HG02884 (cell line): ENCODE data around the gene KIF16B.

ENCODE experiments used
- ATAC-seq: cut with Tn5 transposase; IDR thresholded peaks from one replicate; pipeline ENCODE4 v1.9.1; 2021; ENCODE audit warnings: mild to moderate bottlenecking, moderate library complexity; ENCODE audit not compliant: unreplicated experiment

The KIF16B gene

GRCh38 chr20:16556301-16556700 lies 16.9 kb downstream of the KIF16B start:
- ATAC-seq, result no peak

DNA sequence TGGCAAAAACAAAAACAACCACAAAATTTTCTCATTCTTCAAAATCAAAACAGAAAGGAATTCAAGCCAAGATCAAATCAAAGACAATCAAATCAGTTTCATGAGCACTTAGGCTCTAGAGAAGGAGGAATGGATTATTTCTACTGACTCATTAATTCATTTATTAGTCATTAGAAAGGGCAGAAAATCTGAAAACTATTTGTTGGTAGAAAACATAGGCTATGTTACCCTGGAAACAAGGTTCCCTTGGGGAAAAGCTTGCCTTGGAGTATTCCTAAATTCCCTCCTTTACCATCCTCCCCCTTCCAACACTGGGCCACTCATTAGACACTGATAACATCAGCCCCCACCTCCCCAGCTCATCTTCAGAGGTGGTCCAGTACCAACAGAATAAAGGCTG lies 17.5 kb downstream of the KIF16B start:
- no peak for ATAC-seq

DNA sequence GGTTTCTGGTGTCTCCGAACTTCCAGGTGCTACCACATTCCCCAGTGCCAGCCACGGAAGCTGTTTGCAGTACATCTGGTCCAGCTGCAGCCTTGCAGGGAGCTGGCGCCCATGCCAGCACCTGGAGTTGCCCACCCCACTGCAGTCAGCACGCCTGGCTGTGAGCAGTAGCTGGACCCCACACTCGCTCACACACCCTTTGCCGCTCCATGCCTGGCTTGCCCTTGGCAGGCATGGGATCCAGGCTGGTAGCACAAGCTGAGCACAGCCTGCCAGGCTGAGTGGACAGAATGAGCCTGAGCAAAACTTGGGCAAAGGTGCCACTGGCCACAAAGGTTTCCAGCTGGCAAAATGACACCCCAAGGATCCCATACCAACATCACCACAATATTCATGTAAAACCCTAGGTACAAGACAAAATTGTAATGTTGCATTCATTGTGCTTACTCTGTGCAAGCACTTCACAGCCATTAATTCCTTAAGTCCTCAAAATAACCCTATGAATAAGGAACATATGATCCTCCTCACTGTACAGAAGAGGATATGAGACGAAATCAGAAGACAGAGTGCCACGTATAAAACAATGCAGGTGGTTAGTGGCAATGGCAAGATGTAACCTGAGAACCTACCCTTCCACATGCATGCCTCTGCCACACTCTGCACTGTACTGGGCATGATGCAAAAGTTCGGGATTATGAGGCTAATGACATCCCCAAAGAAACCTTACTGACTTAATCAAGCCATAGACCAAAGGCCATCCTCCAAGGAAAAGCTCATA lies 18.3 kb downstream of the KIF16B start:
- ATAC-seq, result no peak

GRCh38 chr20:16553684-16554083 lies 19.6 kb downstream of the KIF16B start:
- no peak for ATAC-seq

- ATAC-seq, result no peak
These were observed 20.1 kb downstream of the KIF16B start for GRCh38 chr20:16553101-16553500.

- no peak for ATAC-seq
These were observed 21.2 kb downstream of the KIF16B start for GRCh38 chr20:16552015-16552414.

GRCh38 chr20:16551607-16552006 lies 21.6 kb downstream of the KIF16B start:
- ATAC-seq, result no peak

DNA sequence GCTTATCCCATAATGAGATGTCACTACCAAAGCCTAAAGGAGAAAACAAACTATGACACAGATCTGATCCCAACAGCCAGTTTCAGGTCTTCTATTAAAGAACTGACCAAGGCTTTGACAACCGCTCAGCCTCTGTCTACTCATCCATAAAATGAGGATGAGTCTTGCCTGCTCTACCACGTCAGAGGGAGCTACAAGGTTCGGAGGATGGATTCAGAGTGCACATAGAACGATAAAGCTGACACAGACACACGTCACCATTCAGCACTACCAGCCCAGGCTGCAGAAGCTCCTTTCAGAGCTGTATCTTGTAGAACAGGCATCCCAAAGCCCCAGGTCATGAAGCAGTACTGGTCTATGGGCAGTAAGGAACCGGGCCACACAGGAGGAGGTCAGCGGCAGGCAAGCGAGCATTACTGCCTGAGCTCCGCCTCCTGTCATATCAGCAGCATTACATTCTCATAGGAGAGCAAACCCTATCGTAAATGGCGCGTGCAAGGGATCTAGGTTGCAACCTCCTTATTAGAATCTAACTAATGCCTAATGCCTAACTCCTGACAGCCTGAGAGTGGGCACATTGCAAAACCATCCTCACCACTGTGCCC lies 25.1 kb downstream of the KIF16B start:
- ATAC-seq, result no peak

DNA sequence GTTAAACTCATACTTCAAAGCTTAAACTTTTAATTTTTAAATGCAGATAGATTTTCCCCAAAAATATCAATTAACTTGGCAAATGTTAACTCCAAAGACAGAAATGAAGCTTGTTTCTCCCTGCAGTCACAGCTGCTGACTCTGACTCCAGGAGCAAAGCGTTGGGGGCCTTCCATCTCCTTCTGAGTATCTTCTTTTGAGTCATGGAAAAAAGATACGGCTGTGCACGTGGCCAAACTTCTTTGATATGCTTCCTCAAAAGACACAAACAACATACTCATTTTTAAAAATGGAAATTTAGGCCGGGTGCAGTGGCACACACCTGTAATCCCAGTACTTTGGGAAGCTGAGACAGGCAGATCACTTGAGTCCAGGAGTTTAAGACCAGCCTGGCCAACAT lies 28.3 kb downstream of the KIF16B start:
- no peak for ATAC-seq

DNA sequence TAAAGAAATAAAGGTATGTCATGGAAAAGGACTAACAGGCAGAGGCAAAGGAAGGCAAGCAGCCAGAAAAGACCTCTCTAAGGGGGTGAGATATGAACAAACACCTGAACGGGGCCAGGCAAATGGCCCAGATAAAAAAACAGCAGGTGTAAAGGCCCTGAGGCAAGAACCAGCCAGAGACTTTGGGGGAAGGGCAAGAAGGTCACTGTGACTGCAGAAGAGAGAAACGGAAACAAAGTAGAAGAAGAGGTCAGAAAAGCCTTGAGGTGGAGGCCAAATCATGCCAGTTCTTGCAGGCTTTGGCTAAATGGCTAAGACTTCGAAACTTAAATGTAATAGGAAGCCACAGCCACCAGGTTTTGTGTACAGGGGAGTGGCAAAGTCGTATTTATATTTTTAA lies 30.8 kb downstream of the KIF16B start:
- ATAC-seq, result no peak

- ATAC-seq, result no peak
These were observed 31.4 kb downstream of the KIF16B start for GRCh38 chr20:16541878-16542277.

DNA sequence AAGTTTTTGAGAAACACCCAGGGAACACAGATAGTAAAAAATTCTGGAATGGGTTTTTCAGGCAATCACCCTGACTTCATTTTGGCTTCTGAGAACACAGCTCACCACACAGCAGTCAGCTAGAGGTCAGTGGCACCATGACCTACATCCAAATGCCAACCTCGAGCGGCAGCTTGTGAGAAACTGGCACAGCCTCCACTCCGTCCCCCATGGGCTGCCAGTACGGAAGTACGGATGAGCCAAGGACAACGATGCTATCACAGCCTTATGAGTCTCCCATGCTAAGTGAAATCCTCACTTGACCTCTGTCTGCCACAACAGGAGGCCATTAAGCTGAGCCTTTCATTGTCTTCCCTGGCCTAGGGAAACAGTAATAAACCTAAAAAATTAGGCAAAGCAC lies 32.0 kb downstream of the KIF16B start:
- no peak for ATAC-seq

DNA sequence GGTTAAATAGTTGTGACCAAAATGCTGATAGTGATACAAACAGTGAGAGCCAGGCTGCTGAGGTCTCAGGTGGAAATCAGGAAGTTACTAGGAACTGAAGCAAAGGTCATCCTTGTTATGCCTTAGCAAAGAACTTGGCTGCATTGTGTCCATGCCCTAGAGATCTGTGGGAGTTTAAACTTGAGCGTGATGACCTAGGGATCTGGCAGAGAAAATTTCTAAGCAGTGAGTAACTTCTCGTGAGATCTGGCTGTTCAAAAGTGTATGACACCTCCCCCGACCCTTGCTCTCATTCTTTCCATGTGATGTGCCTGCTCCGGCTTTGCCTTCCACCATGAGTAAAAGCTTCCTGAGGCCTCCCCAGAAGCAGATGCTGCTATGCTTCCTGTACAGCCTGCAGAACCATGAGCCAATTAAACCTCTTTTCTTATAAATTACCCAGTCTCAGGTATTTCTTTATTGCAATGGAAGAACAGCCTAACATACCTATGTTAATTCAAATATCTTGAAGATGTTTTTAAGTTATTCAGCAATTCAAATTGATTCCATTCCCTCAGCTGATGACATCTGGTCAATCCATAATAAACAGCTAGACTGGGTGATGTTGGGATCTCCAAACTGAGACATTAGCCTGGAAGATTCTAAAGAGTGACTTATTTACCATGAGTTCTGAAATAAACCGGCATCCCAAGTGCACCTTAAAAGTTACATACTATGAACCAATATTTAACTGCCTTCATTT lies 33.8 kb downstream of the KIF16B start:
- ATAC-seq, result no peak

- no peak for ATAC-seq
These were observed 34.5 kb downstream of the KIF16B start for GRCh38 chr20:16538779-16539178.

GRCh38 chr20:16537918-16538317 lies 35.3 kb downstream of the KIF16B start:
- ATAC-seq, result no peak

DNA sequence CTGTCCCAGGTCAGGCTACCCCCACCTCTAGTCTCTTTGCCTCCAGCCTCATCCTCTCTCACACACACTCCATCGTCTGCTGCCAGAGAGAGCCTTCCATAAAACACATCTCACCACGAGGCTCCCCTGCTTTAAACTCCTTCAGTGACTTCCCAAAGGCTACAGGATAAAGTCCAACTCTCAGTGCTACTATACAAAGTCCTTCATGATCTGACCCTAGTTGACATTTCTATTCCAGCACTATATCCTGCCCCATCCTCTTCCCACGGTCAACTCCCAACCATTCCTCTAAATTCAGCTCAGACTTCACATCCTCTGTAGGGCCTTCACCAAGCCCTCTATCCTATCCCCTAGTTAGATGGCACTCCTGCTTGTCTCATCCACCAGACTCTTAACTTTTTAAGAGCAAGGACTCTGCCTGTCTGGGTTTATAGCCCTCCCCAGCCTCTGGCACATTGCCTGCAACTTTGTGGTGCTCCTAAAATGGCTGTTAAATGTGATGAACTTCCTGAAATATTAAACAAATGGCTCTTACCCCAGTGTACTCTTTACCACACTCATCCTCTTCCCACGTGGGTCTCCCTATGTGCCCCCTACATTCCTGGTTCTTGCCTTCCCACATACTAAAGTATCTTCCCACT lies 36.1 kb downstream of the KIF16B start:
- no peak for ATAC-seq

GRCh38 chr20:16535277-16535676 lies 38.0 kb downstream of the KIF16B start:
- ATAC-seq, result no peak

DNA sequence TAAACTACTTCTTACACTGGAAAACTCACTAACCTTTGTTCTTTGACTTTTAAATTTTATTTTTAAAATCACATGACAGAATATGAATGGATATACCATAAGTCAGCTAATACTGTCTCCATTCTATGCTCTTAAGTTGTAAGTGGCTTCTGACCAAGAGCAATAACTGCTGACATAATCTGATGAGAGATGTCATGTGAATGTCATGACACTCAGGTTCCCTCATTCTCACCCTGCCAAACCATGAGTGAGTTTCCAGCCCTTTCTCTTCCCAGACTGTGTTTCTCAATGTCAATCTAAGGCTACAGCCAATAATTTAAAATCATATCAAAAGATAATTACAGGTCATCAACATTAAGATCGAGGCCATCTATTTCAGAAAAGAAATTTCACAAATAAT lies 39.7 kb downstream of the KIF16B start:
- ATAC-seq, result no peak

DNA sequence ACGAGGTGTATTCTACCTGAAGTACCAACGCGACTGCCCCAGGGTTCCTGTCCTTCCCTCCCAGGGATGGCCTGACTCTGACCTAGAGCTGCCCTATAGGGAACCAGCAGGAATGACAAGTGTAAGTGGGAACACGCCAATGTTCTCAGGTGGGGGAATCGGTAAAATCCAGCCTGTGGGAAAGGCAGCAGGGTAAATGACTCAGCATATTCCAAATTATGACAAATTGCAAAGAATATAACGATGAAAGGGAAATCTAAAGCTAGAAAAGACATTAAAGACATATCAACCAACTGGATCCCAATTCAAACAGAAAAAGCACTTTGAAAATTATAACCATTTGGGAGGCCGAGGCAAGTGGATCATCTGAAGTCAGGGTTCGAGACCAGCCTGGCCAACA lies 41.8 kb downstream of the KIF16B start:
- no peak for ATAC-seq

GRCh38 chr20:16530201-16530681 lies 43.0 kb downstream of the KIF16B start:
- ATAC-seq, result no peak

DNA sequence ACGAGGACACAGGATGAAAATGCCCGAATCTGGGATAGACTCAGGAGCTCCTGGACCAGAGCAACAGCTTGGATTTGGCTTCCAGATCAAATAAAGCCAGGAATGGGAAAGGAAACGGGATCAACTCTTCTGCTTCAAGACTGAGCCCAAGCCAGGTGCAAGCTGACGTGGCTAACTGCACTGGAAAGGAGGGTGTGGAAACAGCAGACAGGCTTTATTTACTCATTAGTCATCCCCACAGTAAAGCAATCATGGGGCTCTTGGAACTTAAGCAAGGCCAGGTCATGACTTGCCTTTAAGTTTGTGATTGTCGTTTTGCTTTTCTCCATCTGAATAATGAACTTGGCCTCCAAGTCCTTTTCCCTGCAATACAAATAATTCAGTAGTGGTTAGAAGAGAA lies 45.2 kb downstream of the KIF16B start:
- no peak for ATAC-seq
